ENCODE measurements around the gene ZNF133.

ZNF133 gene

DNA sequence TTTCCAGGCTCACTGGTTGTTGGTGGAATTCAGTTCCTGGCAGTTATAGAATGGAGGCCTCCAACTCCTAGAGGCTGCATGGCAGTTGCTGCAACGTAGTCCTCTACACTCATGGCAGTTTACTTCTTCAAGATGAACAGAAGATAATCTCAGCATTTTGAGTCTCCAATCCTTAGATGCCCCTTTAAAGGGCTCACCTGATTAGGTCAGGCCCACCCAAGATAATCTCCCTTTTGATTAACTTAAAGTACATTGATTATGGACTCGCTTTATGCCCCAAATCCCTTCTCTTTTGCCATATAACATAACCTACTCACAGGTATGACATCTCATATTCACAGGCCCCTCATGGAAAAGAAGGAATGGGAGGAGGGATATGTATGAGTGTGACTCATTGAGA lies 76.4 kb downstream of the ZNF133 start:
- no peak for DNase-seq

Measured in NCI-H1417 (cell line).